ENCODE measurements around the gene RNASEH2B. TPM values are rescaled to one million over a fixed set of nuclear protein-coding genes. Genes with fewer than 3 reads are reported as not detected.

The RNASEH2B gene
- total and polyA plus RNA-seq, 2 experiments from 2014 or later = 39.0 to 64.8 TPM

DNA sequence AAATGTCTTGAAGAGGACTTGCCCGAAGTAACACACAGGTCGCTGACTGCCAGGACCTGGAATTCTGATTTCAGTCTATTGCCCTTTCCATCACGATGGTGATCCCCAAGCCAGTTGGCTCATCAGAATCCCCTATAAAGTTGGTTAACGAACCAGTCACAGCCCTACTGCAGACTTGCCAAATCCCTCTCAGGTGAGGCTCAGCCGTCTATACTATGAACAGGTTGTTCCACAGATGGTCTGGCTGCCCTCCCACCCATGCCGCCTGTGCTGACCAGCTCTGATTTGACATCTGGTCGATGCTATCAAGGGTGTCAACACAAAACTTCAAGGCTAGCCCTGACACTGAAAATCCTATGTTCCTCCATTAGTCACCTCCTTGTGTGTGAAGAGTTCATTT is 90.0 kb downstream of the RNASEH2B start:
- no peaks in the 10 kb centered on the region for H3K27me3 ChIP-seq (ENCODE audit: insufficient read depth)
- no peaks in the 10 kb centered on the region for H3K79me2 ChIP-seq (replicated peaks; ENCODE audit: insufficient read depth)
- no peak for TF ChIP-seq EZH2phosphoT487 (IDR thresholded peaks at IDR 0.05; ENCODE audit: unreplicated experiment)
- TF ChIP-seq, protein P1, sequence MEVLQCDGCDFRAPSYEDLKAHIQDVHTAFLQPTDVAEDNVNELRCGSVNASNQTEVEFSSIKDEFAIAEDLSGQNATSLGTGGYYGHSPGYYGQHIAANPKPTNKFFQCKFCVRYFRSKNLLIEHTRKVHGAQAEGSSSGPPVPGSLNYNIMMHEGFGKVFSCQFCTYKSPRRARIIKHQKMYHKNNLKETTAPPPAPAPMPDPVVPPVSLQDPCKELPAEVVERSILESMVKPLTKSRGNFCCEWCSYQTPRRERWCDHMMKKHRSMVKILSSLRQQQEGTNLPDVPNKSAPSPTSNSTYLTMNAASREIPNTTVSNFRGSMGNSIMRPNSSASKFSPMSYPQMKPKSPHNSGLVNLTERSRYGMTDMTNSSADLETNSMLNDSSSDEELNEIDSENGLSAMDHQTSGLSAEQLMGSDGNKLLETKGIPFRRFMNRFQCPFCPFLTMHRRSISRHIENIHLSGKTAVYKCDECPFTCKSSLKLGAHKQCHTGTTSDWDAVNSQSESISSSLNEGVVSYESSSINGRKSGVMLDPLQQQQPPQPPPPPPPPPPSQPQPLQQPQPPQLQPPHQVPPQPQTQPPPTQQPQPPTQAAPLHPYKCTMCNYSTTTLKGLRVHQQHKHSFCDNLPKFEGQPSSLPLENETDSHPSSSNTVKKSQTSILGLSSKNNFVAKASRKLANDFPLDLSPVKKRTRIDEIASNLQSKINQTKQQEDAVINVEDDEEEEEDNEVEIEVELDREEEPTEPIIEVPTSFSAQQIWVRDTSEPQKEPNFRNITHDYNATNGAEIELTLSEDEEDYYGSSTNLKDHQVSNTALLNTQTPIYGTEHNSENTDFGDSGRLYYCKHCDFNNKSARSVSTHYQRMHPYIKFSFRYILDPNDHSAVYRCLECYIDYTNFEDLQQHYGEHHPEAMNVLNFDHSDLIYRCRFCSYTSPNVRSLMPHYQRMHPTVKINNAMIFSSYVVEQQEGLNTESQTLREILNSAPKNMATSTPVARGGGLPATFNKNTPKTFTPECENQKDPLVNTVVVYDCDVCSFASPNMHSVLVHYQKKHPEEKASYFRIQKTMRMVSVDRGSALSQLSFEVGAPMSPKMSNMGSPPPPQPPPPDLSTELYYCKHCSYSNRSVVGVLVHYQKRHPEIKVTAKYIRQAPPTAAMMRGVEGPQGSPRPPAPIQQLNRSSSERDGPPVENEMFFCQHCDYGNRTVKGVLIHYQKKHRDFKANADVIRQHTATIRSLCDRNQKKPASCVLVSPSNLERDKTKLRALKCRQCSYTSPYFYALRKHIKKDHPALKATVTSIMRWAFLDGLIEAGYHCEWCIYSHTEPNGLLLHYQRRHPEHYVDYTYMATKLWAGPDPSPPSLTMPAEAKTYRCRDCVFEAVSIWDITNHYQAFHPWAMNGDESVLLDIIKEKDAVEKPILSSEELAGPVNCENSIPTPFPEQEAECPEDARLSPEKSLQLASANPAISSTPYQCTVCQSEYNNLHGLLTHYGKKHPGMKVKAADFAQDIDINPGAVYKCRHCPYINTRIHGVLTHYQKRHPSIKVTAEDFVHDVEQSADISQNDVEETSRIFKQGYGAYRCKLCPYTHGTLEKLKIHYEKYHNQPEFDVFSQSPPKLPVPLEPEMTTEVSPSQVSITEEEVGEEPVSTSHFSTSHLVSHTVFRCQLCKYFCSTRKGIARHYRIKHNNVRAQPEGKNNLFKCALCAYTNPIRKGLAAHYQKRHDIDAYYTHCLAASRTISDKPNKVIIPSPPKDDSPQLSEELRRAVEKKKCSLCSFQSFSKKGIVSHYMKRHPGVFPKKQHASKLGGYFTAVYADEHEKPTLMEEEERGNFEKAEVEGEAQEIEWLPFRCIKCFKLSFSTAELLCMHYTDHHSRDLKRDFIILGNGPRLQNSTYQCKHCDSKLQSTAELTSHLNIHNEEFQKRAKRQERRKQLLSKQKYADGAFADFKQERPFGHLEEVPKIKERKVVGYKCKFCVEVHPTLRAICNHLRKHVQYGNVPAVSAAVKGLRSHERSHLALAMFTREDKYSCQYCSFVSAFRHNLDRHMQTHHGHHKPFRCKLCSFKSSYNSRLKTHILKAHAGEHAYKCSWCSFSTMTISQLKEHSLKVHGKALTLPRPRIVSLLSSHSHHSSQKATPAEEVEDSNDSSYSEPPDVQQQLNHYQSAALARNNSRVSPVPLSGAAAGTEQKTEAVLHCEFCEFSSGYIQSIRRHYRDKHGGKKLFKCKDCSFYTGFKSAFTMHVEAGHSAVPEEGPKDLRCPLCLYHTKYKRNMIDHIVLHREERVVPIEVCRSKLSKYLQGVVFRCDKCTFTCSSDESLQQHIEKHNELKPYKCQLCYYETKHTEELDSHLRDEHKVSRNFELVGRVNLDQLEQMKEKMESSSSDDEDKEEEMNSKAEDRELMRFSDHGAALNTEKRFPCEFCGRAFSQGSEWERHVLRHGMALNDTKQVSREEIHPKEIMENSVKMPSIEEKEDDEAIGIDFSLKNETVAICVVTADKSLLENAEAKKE (CRISPR knock-in tag; IDR thresholded peaks at IDR 0.05) = no peak
- TF ChIP-seq NANOG (IDR thresholded peaks at IDR 0.05; ENCODE audit: borderline replicate concordance) = no peak
- TF ChIP-seq, protein P2, sequence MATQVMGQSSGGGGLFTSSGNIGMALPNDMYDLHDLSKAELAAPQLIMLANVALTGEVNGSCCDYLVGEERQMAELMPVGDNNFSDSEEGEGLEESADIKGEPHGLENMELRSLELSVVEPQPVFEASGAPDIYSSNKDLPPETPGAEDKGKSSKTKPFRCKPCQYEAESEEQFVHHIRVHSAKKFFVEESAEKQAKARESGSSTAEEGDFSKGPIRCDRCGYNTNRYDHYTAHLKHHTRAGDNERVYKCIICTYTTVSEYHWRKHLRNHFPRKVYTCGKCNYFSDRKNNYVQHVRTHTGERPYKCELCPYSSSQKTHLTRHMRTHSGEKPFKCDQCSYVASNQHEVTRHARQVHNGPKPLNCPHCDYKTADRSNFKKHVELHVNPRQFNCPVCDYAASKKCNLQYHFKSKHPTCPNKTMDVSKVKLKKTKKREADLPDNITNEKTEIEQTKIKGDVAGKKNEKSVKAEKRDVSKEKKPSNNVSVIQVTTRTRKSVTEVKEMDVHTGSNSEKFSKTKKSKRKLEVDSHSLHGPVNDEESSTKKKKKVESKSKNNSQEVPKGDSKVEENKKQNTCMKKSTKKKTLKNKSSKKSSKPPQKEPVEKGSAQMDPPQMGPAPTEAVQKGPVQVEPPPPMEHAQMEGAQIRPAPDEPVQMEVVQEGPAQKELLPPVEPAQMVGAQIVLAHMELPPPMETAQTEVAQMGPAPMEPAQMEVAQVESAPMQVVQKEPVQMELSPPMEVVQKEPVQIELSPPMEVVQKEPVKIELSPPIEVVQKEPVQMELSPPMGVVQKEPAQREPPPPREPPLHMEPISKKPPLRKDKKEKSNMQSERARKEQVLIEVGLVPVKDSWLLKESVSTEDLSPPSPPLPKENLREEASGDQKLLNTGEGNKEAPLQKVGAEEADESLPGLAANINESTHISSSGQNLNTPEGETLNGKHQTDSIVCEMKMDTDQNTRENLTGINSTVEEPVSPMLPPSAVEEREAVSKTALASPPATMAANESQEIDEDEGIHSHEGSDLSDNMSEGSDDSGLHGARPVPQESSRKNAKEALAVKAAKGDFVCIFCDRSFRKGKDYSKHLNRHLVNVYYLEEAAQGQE (IDR thresholded peaks at IDR 0.05; ENCODE audit: unreplicated experiment) = no peak
- no peak for TF ChIP-seq CTCF (conservative IDR thresholded peaks at IDR 0.05; ENCODE audit: low read depth in 2 of 2)
- no peak for TF ChIP-seq POLR2AphosphoS5 (IDR thresholded peaks at IDR 0.05; ENCODE audit: low read depth)
- no peak for TF ChIP-seq ZNF331 (CRISPR knock-in tag; IDR thresholded peaks at IDR 0.05; ENCODE audit: low read depth)
- no peak for TF ChIP-seq STAT1 (IDR thresholded peaks at IDR 0.05; ENCODE audit: unreplicated experiment)
- TF ChIP-seq CREB1 (CRISPR knock-in tag; IDR thresholded peaks at IDR 0.05; ENCODE audit: low read depth) = no peak
- TF ChIP-seq, protein P3, sequence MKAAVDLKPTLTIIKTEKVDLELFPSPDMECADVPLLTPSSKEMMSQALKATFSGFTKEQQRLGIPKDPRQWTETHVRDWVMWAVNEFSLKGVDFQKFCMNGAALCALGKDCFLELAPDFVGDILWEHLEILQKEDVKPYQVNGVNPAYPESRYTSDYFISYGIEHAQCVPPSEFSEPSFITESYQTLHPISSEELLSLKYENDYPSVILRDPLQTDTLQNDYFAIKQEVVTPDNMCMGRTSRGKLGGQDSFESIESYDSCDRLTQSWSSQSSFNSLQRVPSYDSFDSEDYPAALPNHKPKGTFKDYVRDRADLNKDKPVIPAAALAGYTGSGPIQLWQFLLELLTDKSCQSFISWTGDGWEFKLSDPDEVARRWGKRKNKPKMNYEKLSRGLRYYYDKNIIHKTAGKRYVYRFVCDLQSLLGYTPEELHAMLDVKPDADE (IDR thresholded peaks at IDR 0.05) = no peak
- no peak for TF ChIP-seq JUNB (IDR thresholded peaks at IDR 0.05; ENCODE audit: unreplicated experiment)
- TF ChIP-seq EZH2 (IDR thresholded peaks at IDR 0.05; ENCODE audit: low read depth, unreplicated experiment) = no peak
- Mint-ChIP-seq H3K4me1 (peaks cover 11% of the 10 kb centered on the region), H3K4me3 (no peak overlapping the region), H3K27me3 (ENCODE audit: insufficient read depth, low read depth, poor library complexity) (peaks cover 4% of the 10 kb centered on the region), H3K36me3 (ENCODE audit: low read depth) (no peaks in the 10 kb centered on the region), H3K9me3 (no peaks in the 10 kb centered on the region), H3K27ac (no peak overlapping the region)
- H2AFZ ChIP-seq = no peak overlapping the region
- DNase-seq (ENCODE audit: low spot score) = no peak
- no peak overlapping the region for H3K4me2 ChIP-seq
- no peaks in the 10 kb centered on the region for H3K36me3 ChIP-seq (ENCODE audit: insufficient read depth)
- H3K4me1 ChIP-seq (ENCODE audit: insufficient read depth) = peaks cover under 1% of the 10 kb centered on the region
- H4K20me1 ChIP-seq (replicated peaks; ENCODE audit: insufficient read depth) = no peaks in the 10 kb centered on the region
- no peak overlapping the region for H3K4me3 ChIP-seq
- no peak for ATAC-seq
- H3F3A ChIP-seq (replicated peaks; ENCODE audit: low read depth) = no peaks in the 10 kb centered on the region
- peaks cover 7% of the 10 kb centered on the region; the same call in 1 of the 2 replicates for H3K9me2 ChIP-seq (ENCODE audit: insufficient read depth)
- no peak overlapping the region for H3K27ac ChIP-seq (ENCODE audit: low read depth)

Data from GM23338 (cell line).